COR-L47 (cell line): ENCODE results near the gene CARS2.

Source experiments
- DNase-seq: peaks from one replicate; lab custom pipeline; 2025; lab: John Stamatoyannopoulos, UW

The CARS2 gene

GRCh38 chr13:110652231-110652730 lies 53.6 kb downstream of the CARS2 start:
- no peak for DNase-seq

- DNase-seq: no peak
These were observed 54.1 kb downstream of the CARS2 start for GRCh38 chr13:110651726-110652230.

DNA sequence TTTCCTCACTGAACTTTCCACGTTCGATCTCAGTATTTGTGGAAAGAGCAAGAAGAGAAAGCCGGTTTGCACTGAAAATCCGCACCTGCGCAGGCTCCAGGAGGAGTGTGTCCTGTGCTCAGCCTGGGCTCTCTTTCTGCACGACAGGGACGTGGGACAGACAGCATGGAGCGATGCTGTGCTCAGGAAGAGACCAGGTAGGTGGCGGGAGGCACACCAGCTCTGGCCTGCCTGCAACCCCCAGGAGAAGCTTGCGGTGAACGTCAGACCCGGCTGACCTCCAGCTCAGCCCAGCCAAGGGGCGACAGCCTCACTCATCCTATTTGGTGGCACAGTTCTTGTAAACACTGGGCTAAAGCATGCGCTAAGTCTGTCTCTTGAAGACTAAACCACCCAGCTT lies 54.6 kb downstream of the CARS2 start:
- DNase-seq: no peak

GRCh38 chr13:110650436-110650835 lies 55.5 kb downstream of the CARS2 start:
- no peak for DNase-seq

DNA sequence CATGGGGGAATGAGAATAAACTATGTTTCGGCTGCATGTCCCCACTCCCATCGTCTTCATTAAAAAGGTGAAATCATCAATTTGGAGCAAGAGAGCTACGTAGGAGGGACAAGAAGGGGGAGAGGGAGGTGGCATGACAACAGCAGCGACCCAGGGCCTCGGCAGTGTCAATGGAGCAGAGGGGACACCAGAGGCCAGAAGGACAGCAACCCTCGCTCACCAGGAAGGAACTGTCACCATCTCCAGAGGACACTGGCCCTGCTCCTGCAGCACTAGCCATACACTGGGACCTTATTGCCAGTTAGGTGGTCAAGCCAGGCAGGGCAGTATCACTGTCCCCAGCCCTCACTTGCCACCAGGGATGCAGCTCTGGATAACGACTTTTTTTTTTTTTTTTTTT lies 56.4 kb downstream of the CARS2 start:
- DNase-seq: no peak

- no peak for DNase-seq
These were observed 57.0 kb downstream of the CARS2 start for GRCh38 chr13:110648848-110649421.

DNA sequence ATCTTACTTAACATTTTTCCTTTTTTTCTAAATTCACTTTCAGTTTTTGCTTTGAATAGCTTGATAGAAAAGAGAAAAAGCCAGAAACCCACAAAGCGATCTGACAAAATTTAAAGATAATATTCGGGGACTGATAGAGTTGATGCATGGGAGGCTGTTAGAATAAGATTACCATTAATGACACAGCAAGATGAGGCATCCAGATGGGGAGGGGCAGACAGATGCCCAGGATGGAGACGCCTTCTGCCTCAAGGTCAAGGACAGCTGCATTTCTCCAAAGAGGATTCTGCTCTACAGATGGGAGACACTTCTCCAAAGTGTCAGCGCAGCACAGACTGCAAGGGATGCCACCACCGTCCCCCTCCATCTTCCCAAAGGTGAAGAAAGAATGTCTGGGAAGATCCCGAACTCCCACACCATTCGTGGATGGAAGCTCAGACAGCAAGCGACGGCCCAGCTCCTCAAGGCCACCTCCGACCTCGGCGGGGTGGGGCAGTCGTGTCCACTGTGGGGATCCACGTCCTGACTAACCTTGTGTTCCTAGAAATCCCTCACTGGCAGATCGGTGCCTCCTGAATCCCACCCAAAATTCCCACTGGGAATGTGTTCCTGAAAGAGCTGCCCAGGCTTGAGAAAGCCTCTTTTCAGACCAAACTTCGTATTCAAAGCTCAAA lies 57.6 kb downstream of the CARS2 start:
- DNase-seq: no peak

DNA sequence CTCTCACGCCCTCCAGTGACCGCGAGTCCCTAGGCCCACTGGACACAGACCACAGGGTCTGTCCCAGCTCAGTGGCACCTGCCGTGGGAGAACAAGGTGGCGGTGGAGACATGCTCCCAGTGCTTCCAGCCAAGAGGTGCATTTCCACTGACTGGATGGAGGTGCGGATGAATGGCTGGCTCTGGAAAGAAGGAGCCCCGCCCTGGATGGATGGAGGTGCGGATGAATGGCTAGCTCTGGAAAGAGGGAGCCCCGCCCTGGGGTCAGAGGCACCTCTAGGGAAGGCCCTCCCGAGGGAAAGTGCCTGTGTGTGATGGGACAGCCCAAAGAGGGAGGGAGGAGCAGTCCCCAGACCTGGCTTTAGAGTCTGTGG lies 58.6 kb downstream of the CARS2 start:
- DNase-seq: no peak

DNA sequence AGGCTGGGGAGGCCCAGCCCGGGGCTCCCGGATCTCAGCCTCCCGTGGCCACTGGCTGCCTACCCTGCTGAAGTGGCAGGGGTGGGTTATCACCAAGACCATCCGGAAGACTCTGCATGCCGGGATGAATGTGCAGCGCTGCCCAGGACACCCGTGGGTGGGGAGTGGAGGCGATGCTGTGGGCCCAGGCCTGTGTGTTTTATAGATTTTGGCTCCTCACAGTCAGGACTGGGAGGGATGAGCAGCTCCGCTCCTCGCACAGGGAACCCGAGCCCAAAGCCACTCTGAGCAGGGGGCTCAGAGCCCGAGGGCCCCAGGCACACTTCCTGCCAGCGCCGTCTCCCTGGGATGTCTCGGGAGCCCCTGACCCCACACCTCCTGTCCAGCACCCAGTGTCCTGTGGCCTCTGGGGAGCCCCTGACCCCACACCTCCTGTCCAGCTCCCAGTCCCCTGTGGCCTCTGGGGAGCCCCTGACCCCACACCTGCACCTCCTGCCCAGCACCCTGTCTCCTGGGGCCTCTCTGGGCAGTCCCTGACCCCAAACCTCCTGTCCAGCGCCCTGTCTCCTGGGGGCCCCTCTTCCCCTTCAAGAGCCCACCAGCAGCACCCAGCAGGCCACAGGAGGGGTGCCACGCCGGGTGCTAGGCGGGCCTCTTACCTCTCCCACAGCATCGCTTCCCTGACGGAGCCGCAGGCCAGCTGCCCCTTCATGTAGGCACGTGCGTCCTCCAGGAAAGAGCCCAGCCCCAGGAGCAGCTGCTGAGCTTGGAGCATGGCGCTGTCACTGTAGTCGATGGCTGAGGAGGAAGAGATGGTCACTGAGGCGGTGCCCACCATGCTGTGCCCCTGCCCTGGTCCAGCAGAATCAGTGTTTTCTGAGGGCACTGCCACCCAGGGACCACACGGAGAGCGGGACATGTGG lies 59.2 kb downstream of the CARS2 start:
- no peak for DNase-seq

GRCh38 chr13:110645750-110646149 lies 60.2 kb downstream of the CARS2 start:
- no peak for DNase-seq

DNA sequence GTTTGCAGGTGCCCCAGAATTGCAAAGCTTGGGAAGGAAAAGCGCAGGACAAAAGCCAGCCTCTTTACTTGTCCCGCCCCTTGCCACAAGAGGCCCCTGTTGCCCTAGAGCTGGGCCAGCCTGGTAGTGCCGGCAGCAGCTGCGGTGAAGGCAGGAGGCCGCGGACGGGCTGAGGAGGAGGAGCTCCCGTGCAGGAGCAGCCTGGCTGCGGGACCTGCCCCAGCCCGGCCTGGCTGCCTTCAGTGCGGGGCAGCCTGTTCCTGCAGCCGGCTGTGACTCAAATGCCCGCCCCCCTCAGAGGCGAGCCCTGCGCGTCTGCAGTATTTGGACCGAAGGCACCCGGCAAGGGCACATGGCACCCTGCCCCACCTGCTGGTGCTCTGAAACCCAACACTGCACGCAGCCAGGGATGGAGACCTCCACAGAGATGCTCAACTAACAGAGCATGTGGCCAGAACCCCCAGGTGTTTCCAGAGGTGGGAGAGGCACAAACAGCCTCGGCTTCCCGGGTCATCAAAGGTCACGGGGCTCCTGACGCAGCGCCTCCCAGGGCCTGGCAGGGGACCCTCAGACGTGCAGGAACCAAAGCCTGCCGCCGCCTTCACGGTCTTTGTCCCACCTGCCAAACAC lies 60.9 kb downstream of the CARS2 start:
- peak; percentile 23 for DNase-seq

DNA sequence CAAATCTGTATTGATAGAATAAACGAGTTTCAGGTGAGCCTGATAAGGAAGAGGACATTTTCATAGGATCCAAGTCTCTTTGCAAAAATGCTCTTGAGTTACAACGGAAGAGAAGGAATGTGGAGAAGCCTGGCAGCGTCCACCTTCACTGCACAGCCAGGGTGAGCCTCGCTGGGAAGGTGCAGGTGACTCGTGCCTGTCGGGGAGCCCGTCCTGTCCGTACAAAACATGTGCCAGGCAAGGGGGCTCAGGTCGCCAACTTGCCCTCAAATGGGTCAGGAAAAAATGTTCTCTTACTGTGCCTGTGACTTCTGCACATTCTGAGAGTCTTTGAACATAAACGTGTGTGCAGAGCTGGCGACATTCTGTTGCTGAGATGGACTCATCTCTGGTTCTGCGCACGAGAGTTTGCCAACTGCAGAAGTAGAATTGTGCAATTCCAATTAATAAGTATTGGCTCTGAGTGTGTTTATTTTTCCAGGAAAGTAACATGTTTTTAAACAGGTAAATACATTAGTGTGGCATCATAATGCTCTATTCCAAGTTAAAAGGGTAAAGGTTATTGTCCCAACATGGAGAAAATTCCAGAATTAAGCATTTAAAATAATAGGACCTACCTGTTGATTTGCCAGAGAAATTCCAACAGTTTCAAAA lies 62.0 kb downstream of the CARS2 start:
- DNase-seq: no peak

GRCh38 chr13:110643324-110643723 lies 62.6 kb downstream of the CARS2 start:
- DNase-seq: no peak

DNA sequence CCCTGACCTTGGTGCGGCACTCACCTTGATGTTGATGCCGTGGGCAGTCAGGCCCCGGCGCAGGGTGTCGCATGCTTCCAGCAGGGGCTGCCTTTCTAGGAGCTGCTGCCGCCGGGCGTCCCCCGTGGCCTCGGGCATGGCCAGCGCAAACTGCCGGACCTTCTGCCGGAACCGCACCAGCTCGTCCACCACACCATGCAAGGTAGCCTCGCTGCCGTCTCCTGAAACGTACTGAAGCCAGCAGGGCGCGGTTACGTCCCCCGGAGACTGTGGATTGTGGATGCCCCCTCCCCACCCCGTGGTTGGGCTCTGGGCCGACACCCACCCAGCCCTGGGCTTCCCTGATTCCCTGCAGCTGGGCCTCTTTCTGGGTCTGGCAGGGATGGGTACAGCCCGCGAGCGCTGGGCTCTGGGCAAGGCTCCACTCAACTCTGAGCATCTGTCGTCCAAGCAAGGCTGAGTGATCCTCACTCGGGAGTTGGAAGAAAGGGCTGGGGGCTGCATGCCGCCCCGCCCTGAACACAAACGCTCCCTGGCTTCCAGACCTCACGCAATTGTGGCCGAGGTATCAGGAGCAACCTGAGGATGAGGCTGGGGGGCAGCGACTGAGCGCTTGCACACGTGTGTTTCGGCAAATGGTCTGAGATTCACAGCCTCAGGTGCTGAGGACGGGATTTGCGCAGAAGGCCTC lies 63.5 kb downstream of the CARS2 start:
- DNase-seq: no peak

- DNase-seq: peak; percentile 33
These were observed 64.6 kb downstream of the CARS2 start for GRCh38 chr13:110641055-110642015.

- DNase-seq: no peak
These were observed 65.3 kb downstream of the CARS2 start for GRCh38 chr13:110640591-110641029.

DNA sequence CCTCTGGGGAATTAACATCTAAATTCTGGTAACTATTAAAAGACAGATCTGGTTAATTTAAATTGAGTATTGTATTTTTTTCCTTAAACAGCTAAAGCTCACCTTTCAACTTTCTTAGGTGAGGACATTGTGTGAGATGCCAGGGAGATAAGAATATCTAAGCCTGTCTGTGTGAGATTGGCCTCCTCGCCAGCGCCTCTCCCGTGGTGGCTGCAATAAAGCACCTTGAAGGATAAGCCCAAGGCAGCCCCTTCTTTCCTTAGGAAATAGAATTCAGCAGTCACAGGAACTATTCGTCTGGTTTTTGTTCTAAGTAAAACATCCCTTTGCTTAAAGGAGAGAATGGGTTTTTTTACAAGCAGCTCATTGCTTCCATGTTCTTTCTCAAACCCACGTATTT lies 66.0 kb downstream of the CARS2 start:
- no peak for DNase-seq

- no peak for DNase-seq
These were observed 66.8 kb downstream of the CARS2 start for GRCh38 chr13:110638814-110639806.

DNA sequence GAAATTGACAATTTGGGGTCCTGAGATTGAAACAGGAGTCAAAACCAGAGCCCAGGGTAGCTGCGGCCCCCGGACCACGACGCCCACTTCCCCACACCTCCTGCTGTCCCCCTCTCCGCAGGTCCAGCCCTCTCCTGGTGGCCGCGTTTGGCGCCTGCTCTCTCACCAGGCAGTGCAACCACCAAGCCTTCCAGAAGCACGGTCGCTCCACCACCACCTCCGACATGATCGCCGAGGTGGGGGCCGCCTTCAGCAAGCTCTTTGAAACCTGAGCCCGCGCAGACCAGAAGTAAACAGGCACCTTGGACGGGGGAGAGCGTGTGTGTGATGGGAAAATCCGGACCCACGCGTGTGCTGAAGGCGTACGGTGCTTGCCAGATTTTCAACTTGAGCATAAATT lies 67.7 kb downstream of the CARS2 start:
- no peak for DNase-seq
